IPS-18a (cell line): ENCODE data around the gene PITPNC1.

Experiments used
- H3K27ac ChIP-seq: one replicate; pipeline ENCODE4 v1.5.1; 2013; ENCODE audit warnings: low read length
- H3K27me3 ChIP-seq: one replicate; pipeline ENCODE4 v1.6.1; 2013; ENCODE audit warnings: mild to moderate bottlenecking, low read length; ENCODE audit not compliant: control insufficient read depth, insufficient read depth
- H3K36me3 ChIP-seq: one replicate; pipeline ENCODE4 v1.6.1; 2013; ENCODE audit warnings: low read depth, low read length; ENCODE audit not compliant: control insufficient read depth
- H3K4me1 ChIP-seq: one replicate; pipeline ENCODE4 v1.6.1; 2013; ENCODE audit warnings: low read depth, low read length; ENCODE audit not compliant: control insufficient read depth
- H3K4me3 ChIP-seq: one replicate; pipeline ENCODE4 v1.5.1; 2013; ENCODE audit warnings: low read length
- H3K9ac ChIP-seq: one replicate; pipeline ENCODE4 v1.6.1; 2013; ENCODE audit warnings: mild to moderate bottlenecking, low read length, moderate library complexity
- H3K9me3 ChIP-seq: one replicate; pipeline ENCODE4 v1.6.1; 2013; ENCODE audit warnings: low read depth, low read length; ENCODE audit not compliant: control insufficient read depth

The PITPNC1 gene

GRCh38 chr17:67555855-67556254 is 178.8 kb downstream of the PITPNC1 start:
- Histone ChIP-seq H3K36me3 (no peaks in the 10 kb centered on the region), H3K4me1 (no peaks in the 10 kb centered on the region), H3K4me3 (no peak overlapping the region), H3K27ac (no peak overlapping the region), H3K27me3 (no peaks in the 10 kb centered on the region), H3K9me3 (no peaks in the 10 kb centered on the region), H3K9ac (no peak overlapping the region)

- Histone ChIP-seq H3K9me3 (no peaks in the 10 kb centered on the region), H3K4me3 (no peak overlapping the region), H3K36me3 (no peaks in the 10 kb centered on the region), H3K9ac (no peak overlapping the region), H3K27me3 (no peaks in the 10 kb centered on the region), H3K27ac (no peak overlapping the region), H3K4me1 (no peaks in the 10 kb centered on the region)
These were observed 180.2 kb downstream of the PITPNC1 start for GRCh38 chr17:67557052-67557845.

- no peaks in the 10 kb centered on the region for H3K27me3 ChIP-seq
- no peaks in the 10 kb centered on the region for H3K4me1 ChIP-seq
- H3K4me3 ChIP-seq: no peak overlapping the region
- no peaks in the 10 kb centered on the region for H3K9me3 ChIP-seq
- H3K36me3 ChIP-seq: no peaks in the 10 kb centered on the region
- no peak overlapping the region for H3K27ac ChIP-seq
- H3K9ac ChIP-seq: no peak overlapping the region
These were observed 180.8 kb downstream of the PITPNC1 start for GRCh38 chr17:67557921-67558320.

GRCh38 chr17:67558740-67559380 is 181.8 kb downstream of the PITPNC1 start:
- no peak overlapping the region for H3K27ac ChIP-seq
- no peak overlapping the region for H3K9ac ChIP-seq
- no peaks in the 10 kb centered on the region for H3K27me3 ChIP-seq

GRCh38 chr17:67559381-67559966 is 182.4 kb downstream of the PITPNC1 start:
- Histone ChIP-seq H3K36me3 (no peaks in the 10 kb centered on the region), H3K4me1 (no peaks in the 10 kb centered on the region), H3K27me3 (no peaks in the 10 kb centered on the region), H3K9ac (no peak overlapping the region), H3K9me3 (no peaks in the 10 kb centered on the region), H3K27ac (no peak overlapping the region), H3K4me3 (no peak overlapping the region)

More at GRCh38 chr17:67558740-67559380, 181.8 kb downstream of the PITPNC1 start:
- H3K4me3 ChIP-seq: no peak overlapping the region
- H3K4me1 ChIP-seq: no peaks in the 10 kb centered on the region
- no peaks in the 10 kb centered on the region for H3K9me3 ChIP-seq
- no peaks in the 10 kb centered on the region for H3K36me3 ChIP-seq

- Histone ChIP-seq H3K9me3 (no peaks in the 10 kb centered on the region), H3K27me3 (no peaks in the 10 kb centered on the region), H3K4me1 (no peaks in the 10 kb centered on the region), H3K9ac (no peak overlapping the region), H3K27ac (no peak overlapping the region), H3K4me3 (no peak overlapping the region), H3K36me3 (no peaks in the 10 kb centered on the region)
These were observed 184.9 kb downstream of the PITPNC1 start for GRCh38 chr17:67562005-67562404.

- Histone ChIP-seq H3K27me3 (no peaks in the 10 kb centered on the region), H3K27ac (no peak overlapping the region), H3K4me3 (no peak overlapping the region), H3K9ac (no peak overlapping the region), H3K9me3 (no peaks in the 10 kb centered on the region), H3K36me3 (no peaks in the 10 kb centered on the region), H3K4me1 (no peaks in the 10 kb centered on the region)
These were observed 186.7 kb downstream of the PITPNC1 start for GRCh38 chr17:67563692-67564228.

GRCh38 chr17:67565068-67565467 is 188.0 kb downstream of the PITPNC1 start:
- no peak overlapping the region for H3K27ac ChIP-seq
- no peaks in the 10 kb centered on the region for H3K4me1 ChIP-seq
- no peaks in the 10 kb centered on the region for H3K36me3 ChIP-seq
- H3K9me3 ChIP-seq: no peaks in the 10 kb centered on the region
- no peaks in the 10 kb centered on the region for H3K27me3 ChIP-seq
- H3K4me3 ChIP-seq: no peak overlapping the region
- no peak overlapping the region for H3K9ac ChIP-seq

- Histone ChIP-seq H3K36me3 (no peaks in the 10 kb centered on the region), H3K4me3 (no peak overlapping the region), H3K9ac (no peak overlapping the region), H3K27ac (no peak overlapping the region), H3K9me3 (no peaks in the 10 kb centered on the region), H3K4me1 (no peaks in the 10 kb centered on the region), H3K27me3 (no peaks in the 10 kb centered on the region)
These were observed 189.6 kb downstream of the PITPNC1 start for GRCh38 chr17:67566656-67567055.

- Histone ChIP-seq H3K9me3 (no peaks in the 10 kb centered on the region), H3K9ac (no peak overlapping the region), H3K36me3 (no peaks in the 10 kb centered on the region), H3K4me3 (no peak overlapping the region), H3K4me1 (no peaks in the 10 kb centered on the region), H3K27ac (no peak overlapping the region), H3K27me3 (no peaks in the 10 kb centered on the region)
These were observed 192.0 kb downstream of the PITPNC1 start for GRCh38 chr17:67569015-67569451.

- Histone ChIP-seq H3K27ac (no peak overlapping the region), H3K4me3 (no peak overlapping the region), H3K4me1 (no peaks in the 10 kb centered on the region), H3K9ac (no peak overlapping the region), H3K27me3 (no peaks in the 10 kb centered on the region), H3K9me3 (no peaks in the 10 kb centered on the region), H3K36me3 (no peaks in the 10 kb centered on the region)
These were observed 192.8 kb downstream of the PITPNC1 start for GRCh38 chr17:67569873-67570272.
